GM18868 (cell line): Measurements from ENCODE around the gene MARK2.
A peak's percentile ranks its signal among the peaks of the same experiment; 100 is the strongest.
"Not testable (repeated sequence)": the region's sequence is repeated elsewhere in the genome, so short reads cannot be mapped to it uniquely, and the experiment has no call there.

ENCODE experiments used
- ATAC-seq: cut with Tn5 transposase; IDR thresholded peaks from one replicate; pipeline ENCODE4 v1.9.1; 2021; ENCODE audit warnings: mild to moderate bottlenecking, moderate library complexity; ENCODE audit not compliant: unreplicated experiment

The MARK2 gene

DNA sequence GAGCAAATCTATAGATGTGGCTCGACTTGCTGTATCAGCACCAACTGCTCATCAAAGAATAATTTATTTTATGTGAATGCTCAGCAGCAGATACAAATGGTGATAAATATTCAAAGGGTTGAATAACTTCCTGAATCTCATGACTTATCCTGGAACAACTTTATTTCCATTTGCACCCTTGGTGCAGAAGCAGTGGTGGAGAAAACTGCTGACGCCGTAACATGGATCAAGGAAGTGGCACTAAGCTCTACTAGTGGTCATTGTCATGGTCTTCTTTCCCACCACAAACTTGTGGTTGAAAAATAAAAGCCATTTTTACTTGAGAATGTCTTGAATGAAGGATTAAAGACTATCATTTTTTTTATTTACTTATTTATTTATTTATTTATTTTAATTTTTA, 14.6 kb downstream of the MARK2 start:
- no peak for ATAC-seq

DNA sequence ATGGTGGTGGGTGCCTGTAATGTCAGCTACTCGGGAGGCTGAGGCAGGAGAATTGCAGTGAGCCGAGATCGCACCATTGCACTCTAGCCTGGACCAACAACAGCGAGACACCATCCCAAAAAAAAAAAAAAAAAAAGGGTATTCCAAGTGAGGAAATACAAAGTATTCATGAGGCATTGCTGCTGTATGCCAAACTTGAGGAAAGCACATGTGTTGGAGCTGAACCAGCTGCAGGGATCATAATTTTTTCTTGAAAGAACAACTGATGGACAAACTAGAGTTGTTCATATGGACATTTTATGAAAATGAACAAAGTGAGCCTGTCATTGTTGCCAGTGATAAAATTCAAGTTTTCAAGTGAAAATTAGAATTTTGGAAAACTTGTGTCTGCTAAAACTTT, 15.8 kb downstream of the MARK2 start:
- no peak for ATAC-seq

DNA sequence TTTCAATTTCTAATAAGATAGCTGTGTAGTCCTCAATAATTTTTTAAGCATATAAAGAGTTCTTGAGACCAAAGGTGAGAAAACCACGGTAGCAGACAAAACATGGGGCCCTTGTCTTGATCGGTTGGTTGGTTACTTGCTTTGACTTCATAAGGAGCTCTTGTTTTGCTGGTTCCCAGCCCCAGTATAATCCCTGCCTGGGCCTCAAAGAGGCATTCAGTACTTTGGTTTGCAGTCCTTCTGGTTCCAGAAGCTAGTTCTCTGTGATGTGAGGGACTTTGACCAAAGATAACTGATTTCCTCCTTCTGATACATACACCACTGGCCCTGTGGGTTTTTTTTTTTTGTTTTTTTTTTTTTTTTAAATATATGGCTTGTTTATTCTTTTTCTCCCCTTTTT, 17.1 kb downstream of the MARK2 start:
- no peak for ATAC-seq

DNA sequence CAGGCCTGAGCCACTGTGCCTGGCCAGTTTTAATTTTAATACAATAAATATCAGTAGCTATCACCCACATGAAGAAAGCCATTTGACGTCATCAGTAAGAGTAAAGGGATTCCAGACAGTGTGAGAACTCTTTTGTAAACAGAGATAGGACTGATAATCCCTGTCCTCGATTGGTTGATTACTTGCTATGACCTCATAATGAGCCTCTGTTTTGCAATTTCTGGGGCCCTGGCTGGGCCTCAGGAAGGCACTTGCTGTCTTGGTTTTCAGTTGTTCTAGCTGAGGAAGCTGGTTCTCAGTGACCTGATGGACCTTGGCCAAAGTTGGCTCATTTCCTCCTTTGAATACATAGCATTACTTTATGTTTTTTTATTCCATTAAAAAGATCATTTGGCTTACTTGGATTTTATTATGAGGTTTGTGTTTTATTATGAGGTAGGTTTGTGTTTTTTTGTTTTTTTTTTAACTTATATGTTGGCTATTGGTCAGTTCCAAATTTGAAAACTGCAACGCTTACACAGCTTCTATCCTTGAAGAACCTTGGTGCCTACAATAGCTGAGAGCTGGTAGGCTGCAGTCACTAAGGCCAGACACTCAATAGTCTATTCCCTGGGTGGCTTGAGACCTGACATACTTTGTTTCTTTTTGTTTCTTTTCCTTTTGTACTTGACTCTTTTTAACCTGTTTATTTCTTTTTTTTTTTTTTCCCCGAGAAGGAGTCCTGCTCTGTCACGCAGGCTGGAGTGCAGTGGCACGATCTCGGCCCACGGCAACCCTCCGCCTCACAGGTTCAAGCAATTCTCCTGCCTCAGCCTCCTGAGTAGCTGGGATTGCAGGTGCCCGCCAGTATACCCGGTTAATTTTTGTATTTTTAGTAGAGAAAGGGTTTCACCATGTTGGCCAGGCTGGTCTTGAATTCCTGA, 20.0 kb downstream of the MARK2 start:
- no peak for ATAC-seq

DNA sequence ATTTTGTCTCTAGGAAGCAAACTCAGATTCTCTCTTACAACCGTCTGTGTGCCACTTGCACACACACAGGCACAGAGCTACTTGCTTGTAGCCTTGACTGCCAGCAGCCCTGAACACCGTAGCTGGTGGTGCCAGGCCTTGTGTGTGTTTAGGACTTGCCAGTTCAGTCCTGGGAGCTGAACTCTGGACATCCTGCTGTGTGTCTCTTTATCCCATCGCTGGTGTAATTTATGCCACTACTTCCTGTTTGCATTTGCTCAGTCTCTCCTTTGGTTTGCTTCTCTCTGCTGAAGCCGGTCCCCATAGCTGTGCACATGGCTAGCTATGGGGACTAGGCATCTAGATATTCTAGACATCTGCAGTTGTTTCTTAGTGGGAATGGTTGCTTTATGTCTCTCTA, 24.0 kb downstream of the MARK2 start:
- no peak for ATAC-seq

DNA sequence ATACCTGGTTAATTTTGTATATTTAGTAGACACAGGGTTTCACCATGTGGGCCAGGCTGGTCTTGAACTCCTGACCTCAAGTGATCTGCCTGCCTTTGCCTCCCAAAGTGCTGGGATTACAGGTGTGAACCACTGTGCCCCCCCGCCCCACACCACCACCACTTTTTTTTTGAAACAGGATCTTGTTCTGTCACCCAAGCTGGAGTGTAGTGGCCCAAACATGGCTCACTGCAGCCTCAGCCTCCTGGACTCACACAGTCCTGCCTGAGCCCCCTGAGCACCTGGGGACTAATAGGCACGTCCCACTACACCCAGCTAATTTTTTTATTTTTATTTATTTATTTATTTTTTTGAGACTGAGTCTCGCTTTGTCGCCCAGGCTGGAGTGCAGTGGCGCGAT, 24.7 kb downstream of the MARK2 start:
- not testable (repeated sequence) for ATAC-seq

DNA sequence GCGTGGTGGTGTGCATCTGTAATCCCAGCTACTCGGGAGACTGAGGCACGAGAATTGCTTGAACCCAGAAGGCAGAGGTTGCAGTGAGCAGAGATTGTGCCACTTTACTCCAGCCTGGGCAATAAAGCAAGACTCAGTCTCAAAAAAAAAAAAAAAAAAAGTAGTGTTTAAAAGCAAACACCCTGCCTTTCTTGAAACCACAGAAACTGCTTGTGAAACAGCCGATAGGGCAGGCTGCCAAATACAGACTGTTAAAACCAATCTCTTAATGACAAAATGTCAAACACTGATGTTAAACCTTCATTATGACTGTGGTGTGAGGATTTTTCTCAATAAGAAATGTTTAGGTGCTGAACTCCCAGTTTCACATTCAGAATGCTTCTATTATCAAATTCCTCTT, 27.3 kb downstream of the MARK2 start:
- peak; percentile 81 for ATAC-seq

DNA sequence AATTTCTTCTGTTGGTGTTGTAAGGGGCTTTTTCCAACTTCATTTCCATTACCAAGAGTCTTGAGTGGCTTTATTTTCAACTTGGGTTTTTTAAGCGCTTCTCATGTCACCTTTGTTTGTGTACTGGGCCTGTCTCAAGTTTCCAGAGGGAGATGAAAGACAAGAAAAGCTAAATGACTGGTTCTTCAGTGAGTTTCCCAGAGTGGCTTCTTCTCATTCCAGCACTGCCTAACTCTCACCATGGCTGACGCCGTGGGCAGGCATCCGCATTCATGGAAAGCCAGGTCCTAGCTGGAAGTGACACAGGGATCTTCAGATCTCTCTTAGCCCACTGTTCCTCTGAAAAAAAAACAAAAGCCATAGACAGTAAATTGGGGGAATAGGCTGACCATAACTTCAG, 28.6 kb downstream of the MARK2 start:
- ATAC-seq = no peak

DNA sequence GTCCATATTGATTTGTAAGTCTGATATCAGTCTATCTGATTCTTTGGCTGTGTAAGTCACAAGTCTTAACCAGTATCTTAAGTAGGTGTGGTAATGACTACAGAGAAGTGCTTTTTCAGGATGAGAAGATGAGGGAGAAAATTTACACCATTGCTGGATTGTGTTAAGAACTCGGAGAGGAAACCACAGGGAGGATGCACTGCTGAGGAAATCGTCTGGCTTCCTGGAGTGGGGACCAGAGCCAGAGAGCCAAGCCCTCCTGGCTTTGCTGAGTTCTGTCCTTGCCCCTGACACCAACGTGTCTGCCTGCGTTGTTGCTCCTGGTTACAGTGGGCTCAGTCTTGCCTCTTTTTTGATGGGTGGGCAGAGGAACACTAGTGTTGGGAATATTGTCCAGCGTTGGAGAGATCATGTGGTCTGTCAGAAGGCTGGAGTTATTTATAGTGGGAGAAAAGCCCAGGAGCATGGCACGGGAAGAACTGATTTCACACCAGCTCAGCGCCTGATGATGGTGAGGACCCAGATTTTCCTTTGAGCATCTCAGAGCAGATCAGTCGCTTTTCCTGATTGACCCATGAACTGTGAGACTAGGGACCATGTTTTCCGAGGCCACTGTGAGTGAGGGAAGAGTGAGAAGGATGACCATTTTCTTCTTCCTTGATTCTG, 29.6 kb downstream of the MARK2 start:
- no peak for ATAC-seq

DNA sequence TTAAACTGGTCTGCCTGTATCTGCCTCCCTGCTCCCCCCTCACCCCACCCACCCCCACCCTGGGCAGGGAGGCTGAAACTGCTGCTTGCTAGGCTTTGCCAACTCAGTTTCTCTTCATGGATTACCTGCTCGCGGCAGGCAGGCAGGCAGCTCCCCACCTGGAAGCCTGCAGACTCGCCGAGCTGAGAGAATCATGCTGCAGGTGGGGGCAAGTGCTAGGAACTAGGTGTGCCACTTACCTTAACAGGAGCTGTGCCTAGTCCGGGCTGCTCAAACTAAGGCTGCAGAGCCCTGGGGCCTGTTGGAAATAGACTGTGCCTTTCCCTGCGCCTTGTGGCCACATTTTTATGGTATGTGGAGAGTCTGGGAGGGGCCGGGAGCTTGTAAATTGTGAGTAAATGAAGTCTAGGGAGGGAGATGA, 30.3 kb downstream of the MARK2 start:
- no peak for ATAC-seq

DNA sequence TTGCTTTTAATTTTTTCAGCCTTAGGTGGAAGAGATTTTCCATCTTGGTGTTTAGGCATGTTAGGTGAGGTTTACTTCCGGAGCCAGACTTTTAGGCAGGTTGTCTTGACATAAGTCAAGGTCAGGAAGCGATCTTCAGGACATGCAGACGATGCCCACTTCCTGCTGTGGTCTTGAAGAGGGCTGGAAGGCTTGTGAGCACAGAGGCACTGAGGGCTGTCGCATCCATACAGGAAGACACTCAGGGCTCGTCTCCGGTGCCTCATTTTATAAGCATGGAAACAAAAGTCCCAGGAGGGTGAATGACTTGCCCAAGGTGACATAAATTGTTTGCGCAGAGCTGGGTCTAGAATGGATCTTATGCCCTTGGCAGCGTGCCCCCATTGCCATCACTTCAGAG, 30.8 kb downstream of the MARK2 start:
- no peak for ATAC-seq

DNA sequence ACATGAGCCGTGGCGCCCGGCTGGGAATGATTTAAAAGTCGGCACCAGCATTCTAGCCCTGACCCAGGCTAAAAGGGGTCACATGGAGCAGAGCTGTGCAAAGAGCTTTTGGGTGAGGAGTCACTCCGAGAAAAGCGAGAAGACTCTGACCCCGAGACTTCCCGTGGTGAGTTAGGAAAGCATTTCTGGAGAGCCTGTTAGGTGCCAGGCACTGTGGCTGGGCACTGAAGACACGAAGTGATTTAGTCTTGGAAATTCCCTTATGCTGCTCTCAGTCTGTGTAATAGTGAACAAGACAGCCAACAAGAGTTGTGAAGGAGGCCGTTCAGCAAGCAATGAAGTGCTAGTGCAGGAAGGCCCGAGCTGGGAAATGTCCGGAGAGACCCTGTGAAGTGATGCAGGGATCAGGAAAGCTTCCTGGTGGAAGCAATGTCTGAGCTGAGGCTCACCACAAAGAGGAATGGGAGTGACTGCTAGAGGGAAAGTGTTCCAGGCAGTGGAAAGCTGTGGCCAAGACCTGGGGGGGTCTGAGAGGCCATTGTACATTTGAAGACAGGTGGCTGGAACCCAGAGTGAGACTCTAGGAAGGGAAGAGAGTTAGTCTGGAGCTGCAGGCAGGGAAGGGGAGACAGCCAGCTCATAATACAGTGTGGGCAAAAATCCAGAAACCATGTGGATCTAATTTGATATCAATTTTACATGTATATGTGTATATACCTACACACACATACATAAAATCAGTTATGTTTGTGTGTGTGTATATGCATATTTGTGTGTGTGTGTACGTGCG, 31.6 kb downstream of the MARK2 start:
- no peak for ATAC-seq

DNA sequence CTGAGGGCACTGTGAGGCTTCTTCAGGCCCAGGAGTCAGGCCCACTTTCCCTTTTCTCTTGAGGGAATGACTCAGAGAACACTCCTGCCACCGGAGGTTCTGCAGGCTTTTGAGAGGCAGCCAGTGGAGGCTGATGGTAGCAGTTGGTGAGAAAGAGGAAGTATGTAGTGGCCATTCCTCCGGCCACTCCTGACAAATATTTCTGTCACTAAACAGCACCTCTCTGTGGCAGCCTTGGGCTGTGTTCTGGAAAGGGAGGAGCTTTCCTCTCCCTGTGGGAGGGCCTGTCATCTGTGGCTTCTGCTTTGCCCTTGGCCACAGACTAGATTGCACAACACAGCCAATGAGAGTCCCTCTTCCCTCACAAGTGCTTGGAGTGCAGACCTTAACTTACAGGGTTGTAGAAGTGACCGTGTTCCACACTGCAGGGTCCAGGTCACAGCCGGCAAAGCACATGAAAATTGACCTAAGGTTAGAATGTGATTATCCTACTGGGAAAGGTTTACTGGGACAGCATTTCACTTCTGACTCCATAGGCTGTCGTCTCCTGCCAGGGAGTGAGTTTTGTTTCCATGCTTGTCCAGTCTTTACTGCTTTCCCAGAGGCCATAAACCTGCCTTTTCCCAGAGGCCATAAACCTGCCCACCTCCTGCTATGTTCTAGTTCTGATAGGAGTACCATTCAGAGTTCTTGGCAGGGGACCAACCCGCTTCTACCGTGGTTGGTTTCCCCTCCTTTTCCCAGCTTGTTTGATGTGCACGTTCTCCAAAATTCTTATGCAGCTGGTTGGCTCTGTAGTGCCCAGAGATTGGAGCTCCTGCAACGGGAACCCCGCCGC, 33.3 kb downstream of the MARK2 start:
- ATAC-seq = peak; percentile 87

DNA sequence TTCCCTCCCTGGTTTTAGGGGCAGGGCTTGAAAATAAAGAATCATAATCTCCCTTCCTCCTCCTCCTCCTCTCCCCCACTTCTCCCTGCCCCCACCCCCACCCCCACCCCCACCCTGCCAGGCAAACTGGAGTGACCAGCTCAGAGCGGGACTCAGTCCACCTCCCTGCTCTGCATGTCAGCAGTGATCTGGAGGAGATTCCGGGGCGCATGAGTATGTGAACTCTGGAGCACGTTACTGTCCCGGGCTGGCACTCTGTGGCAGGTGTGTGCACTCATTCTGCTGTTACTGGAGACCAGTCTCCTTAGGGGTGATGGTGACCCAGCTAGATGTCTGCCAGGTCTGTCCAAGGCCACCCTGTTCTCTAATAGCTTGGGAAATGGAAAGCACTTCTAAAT, 33.9 kb downstream of the MARK2 start:
- no peak for ATAC-seq

DNA sequence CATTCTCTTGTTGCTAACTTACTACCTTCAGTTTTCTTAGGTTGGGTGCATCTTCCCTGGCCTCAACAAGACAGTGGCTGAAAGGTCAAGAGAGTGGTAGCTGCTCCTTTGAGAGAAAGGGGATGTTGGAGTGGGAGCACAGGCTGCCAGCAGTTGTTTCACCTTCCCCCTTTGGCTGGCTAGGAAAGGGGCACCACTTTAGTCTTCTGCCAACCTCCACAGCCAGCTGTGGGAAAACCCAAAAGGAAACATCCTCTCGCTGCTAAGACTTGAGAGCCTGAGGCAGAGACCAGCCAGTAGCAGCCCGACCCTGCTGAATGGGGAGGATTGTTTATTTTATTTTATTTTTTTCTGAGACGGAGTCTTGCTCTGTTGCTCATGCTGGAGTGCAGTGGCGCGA, 34.4 kb downstream of the MARK2 start:
- ATAC-seq = no peak

DNA sequence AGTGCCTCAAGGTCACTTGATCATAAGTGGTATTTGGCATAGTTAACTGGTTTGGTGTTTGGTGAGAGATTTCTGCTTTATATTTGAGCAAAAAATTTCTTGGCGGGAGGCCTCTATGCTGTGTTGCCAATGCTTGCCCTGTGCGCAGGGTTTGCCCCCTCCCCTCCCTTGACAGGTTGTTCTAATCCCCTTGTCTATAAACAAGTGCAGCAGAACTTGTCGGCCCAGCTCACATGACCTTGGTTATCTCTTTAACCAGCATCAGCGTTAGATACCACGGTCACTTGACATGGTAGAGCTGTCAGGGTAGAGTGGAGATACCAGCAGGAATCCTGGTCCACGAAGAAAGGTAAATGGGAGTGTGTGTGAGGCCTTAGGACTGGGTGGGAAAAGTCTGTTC, 35.6 kb downstream of the MARK2 start:
- ATAC-seq = no peak

DNA sequence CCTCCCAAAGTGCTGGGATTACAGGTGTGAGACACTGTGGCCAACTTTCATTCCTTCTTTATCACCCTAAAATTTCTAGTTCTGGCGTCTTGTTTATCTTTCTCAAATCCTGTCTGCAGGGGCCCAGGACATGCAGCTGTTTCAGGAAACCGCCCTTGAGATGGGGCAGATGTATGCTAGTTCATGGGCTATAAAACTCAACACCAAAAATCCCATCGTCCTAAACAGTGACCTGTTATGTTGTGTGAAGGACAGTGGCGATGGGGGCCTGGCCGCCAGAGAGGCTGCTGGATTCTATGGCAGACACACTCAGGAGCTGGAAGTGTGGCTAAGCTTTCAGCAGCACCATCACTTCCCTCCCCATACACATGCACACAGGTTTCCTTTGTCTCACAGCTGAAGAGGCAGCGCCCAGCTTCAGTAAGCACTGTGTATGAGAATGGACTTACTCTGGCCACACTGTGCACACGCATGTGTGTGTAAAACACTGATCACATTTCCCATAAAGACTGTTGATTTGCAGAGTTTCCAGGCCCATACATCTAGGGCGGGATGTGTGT, 36.7 kb downstream of the MARK2 start:
- no peak for ATAC-seq

DNA sequence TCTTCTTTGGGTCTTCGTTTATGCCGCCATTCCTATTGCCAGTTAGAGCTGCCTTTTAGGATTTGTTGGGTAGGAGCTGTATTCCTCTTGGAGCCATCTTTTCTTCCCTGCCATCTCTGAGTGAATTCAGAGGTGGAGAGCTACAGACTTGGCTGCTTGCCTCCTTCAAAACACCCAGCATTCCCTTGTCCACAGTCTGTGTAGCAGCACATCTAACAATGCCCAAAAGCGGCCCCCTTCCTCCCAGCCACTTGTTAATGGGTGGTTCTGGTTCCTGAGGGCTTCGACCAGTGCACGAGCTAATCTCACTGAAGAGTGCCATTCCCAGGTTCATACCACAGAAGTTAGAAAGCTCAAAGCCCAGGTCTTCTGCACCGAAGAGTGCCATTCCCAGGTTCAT, 37.7 kb downstream of the MARK2 start:
- ATAC-seq = no peak

DNA sequence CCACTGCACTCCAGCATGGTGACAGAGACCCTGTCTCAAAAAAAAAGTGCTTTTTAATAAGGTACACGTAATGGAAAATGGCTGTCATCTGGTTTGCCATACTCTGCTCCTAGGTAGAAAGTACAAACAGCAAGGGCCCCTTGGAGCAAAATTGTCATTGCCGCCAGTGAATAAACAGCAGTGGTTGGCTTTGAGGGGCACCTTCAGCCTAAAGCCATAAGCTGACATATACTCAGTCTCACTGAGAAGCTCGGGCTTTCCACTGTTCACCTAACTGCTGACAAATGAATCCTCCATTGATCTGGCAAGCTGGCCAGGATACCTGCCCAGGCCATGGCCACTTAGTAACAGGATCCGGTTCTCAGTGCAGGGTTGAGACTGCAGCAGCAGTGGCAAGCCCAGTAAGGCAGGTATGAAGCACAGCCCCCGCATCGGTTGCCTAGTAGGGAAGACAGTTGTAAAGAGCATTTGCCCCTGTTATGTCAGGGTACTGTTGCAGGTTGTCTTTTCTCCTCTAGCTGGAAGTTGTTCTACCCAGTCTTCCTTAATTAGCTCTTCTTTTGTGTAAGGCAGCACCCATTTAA, 38.8 kb downstream of the MARK2 start:
- ATAC-seq = no peak
